ENCODE results near the gene RAPGEF2. TPM values are rescaled to one million over a fixed set of nuclear protein-coding genes. Genes with fewer than 3 reads are reported as not detected.
A peak's percentile ranks its signal among the peaks of the same experiment; 100 is the strongest.

RAPGEF2 gene, protein sequence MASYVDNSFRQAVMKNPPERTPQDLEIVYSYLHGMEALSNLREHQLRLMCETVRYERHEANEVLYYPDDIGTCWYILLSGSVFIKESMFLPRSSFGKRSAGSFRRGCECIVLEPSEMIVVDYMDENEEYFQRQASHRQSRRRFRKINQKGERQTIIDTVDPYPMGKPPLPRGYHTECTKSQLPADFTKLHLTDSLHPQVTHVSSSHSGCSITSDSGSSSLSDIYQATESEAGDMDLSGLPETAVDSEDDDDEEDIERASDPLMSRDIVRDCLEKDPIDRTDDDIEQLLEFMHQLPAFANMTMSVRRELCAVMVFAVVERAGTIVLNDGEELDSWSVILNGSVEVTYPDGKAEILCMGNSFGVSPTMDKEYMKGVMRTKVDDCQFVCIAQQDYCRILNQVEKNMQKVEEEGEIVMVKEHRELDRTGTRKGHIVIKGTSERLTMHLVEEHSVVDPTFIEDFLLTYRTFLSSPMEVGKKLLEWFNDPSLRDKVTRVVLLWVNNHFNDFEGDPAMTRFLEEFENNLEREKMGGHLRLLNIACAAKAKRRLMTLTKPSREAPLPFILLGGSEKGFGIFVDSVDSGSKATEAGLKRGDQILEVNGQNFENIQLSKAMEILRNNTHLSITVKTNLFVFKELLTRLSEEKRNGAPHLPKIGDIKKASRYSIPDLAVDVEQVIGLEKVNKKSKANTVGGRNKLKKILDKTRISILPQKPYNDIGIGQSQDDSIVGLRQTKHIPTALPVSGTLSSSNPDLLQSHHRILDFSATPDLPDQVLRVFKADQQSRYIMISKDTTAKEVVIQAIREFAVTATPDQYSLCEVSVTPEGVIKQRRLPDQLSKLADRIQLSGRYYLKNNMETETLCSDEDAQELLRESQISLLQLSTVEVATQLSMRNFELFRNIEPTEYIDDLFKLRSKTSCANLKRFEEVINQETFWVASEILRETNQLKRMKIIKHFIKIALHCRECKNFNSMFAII (N-terminal part only)
- total RNA-seq (2021; fragmentation: NEBNext Ultra II Directional; extraction: Animal tissue kit (Norgen Biotek cat#: 25700)): 42.9 and 48.6 TPM in 2 replicates
- 16.7 and 24.4 TPM in 2 replicates for polyA plus RNA-seq (2011; rRNA removed)
- 23.7 TPM for polyA plus RNA-seq (2011; cell fraction: cytosol; rRNA removed)
- polyA plus RNA-seq (2011; cell fraction: nucleus; rRNA removed): 33.0 TPM
- 23.2 to 31.0 TPM (median 29.9 TPM) in 4 replicates for polyA plus RNA-seq (2012, experiment 1 of 2)
- 1.7 TPM for polyA plus RNA-seq (2012, experiment 2 of 2)
- 24.0 TPM for polyA plus RNA-seq (2013, experiment 1 of 2)
- 27.4 TPM for polyA plus RNA-seq (2013, experiment 2 of 2)
- polyA minus RNA-seq (2011; rRNA and poly(A)+ RNA removed): 84.3 and 118 TPM in 2 replicates
- 33.5 TPM for polyA minus RNA-seq (2011; cell fraction: cytosol; rRNA and poly(A)+ RNA removed)
- 76.8 TPM for polyA minus RNA-seq (2011; cell fraction: nucleus; rRNA and poly(A)+ RNA removed)
- long read RNA-seq, experiment 1, partial matches to known transcripts: 22 of 26 reads
- long read RNA-seq, experiment 1, other reads (novel, unspliced or antisense): 4 of 26 reads
- long read RNA-seq, experiment 2, partial matches to known transcripts: 0 of 3 reads
- long read RNA-seq, experiment 2, other reads (novel, unspliced or antisense): 3 of 3 reads

DNA sequence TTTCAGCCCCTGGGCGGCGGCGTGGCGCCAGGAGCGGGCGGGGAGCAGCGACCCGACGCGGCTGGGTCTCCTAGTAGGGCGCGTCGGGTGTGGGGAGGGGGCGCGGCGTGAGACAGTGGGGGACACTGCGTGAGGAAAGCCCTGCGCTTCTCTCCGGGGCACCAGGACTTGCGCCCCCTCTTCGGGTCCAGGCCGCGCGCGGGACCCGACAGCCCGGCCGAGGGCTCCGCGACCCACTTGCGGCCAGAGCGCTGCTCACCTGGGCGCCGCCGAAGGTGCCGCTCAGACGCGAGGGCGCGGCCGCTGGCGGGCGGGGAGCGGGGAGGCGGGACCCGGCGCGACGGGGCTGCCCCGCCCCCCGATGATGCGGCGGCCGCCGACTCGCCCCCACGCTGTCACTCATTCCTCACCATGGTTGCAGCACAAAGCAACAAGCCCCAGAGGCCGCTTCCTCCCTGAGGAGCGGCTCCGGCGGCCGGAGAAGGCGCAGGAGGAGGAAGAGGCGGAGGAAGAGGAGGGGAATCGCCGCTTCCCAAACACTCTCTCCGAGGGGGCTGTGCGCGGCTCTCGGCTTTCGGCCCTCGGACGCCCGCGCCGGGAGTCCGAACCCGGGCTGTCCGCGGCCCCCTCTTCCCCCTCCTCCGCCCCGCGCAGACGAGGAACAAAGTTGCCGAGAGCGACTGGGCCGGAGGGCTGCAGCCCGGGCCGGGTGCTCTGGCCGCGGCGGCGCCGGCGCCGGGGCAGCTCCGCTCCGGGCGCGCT, at the start of gene RAPGEF2:
TSS of gene RAPGEF2 (plus strand) at position 458 of the 762 bp plus-strand sequence. CDS start 1,084 bp downstream, outside the sequence.
- Histone ChIP-seq H3K4me1 (replicated peaks in 1 of 4; ENCODE audit: control insufficient read depth in 3 of 4, insufficient read depth in 4 of 4, low read length in 3 of 4) (peaks cover 3 to 8% (median 4%) of the 10 kb centered on the region in 4 experiments; a peak in 4 of 7 replicates), H3K79me1 (ENCODE audit: low read depth, low read length) (no peaks in the 10 kb centered on the region), H2BK5ac (ENCODE audit: low read depth, low read length) (peak within 1 kb of the TSS; percentile 14; the same call in 1 of the 2 replicates), H3K23ac (ENCODE audit: insufficient read length) (no peak within 1 kb of the TSS), H3K56ac (replicated peaks; ENCODE audit: insufficient read length, low read depth, low read length) (peak within 1 kb of the TSS; percentile 39), H3K27me3 (replicated peaks in 1 of 4; ENCODE audit: control insufficient read depth in 3 of 4, extremely low read depth in 1 of 4, insufficient read depth in 3 of 4, low read length in 3 of 4) (0 out of 7 replicates have a peak, but pooled peaks cover 0 to 11% (median 0%) of the 10 kb centered on the region in 4 experiments), H3K9ac (replicated peaks in 1 of 4; ENCODE audit: extremely low read depth in 1 of 4, low read depth in 3 of 4, low read length in 3 of 4) (peak within 1 kb of the TSS; percentile 39 to 89 (median 72)), H4K8ac (ENCODE audit: extremely low read depth, insufficient read depth, low read length) (peak within 1 kb of the TSS; percentile 84; the same call in 1 of the 2 replicates), H3K79me2 (ENCODE audit: control insufficient read depth in 1 of 2, insufficient read depth in 2 of 2, low read length in 2 of 2) (peaks cover 4 to 37% of the 10 kb centered on the region in 2 experiments; a peak in 3 of 4 replicates), H3K27ac (ENCODE audit: low read depth, low read length) (peak within 1 kb of the TSS; percentile 47; the same call in 1 of the 2 replicates), H3K18ac (ENCODE audit: extremely low read depth, low read length) (peak within 1 kb of the TSS; percentile 52; the same call in 1 of the 2 replicates), H3K36me3 (ENCODE audit: control insufficient read depth in 2 of 4, insufficient read depth in 4 of 4, low read length in 3 of 4) (no peaks in the 10 kb centered on the region), H4K5ac (ENCODE audit: insufficient read length, low read depth, low read length) (peak within 1 kb of the TSS; percentile 47), H2BK20ac (ENCODE audit: low read length) (no peak within 1 kb of the TSS), H3K9me3 (ENCODE audit: insufficient read depth in 2 of 2, low read depth in 1 of 2, low read length in 1 of 2) (no peaks in the 10 kb centered on the region), H2BK120ac (replicated peaks; ENCODE audit: low read depth, low read length) (no peak within 1 kb of the TSS), H2BK12ac (ENCODE audit: low read depth, low read length) (no peak within 1 kb of the TSS), H4K20me1 (replicated peaks in 1 of 2; ENCODE audit: control insufficient read depth in 1 of 2, insufficient read depth in 2 of 2, low read length in 2 of 2) (peaks cover 15 to 16% of the 10 kb centered on the region in 2 experiments), H2BK15ac (ENCODE audit: low read length) (no peak within 1 kb of the TSS), H3K4me3 (ENCODE audit: extremely low read depth in 1 of 4, insufficient read depth in 2 of 4, low read depth in 3 of 4, low read length in 4 of 4) (peak within 1 kb of the TSS; percentile 74 to 99 (median 88)), H3K4ac (replicated peaks; ENCODE audit: insufficient read length, low read depth, low read length) (no peak within 1 kb of the TSS), H2AK5ac (ENCODE audit: low read depth, low read length) (no peak within 1 kb of the TSS), H4K91ac (replicated peaks; ENCODE audit: insufficient read length, low read length) (peak within 1 kb of the TSS; percentile 44), H2AFZ (ENCODE audit: low read length) (peak within 1 kb of the TSS; percentile 70; the same call in 1 of the 2 replicates), H3K14ac (ENCODE audit: insufficient read length) (no peak within 1 kb of the TSS), H3K4me2 (ENCODE audit: insufficient read depth in 1 of 2, low read depth in 2 of 2, low read length in 2 of 2) (peak within 1 kb of the TSS; percentile 88 to 90), H3K23me2 (ENCODE audit: low read depth, low read length) (peaks cover 15% of the 10 kb centered on the region; the same call in 1 of the 2 replicates)
- ChIA-PET POLR2A (ENCODE audit: partially characterized antibody) (interaction anchor here (0.6 to 1.5 kb wide), 6 partner anchors 10 to 86 kb away, joined by 3 read pairs; no protein-coding TSS in a partner anchor), CTCF (ENCODE audit: partially characterized antibody) (interaction anchor here (1.3 kb wide), 1 partner anchor 242 kb away, joined by 3 read pairs; no protein-coding TSS in a partner anchor)
- WGBS, 2 experiments (ENCODE audit: extremely low coverage in 1 of 2, insufficient coverage in 1 of 2, insufficient read length in 1 of 2, insufficient replicate concordance in 2 of 2, low coverage in 1 of 2, low lambda C conversion rate in 2 of 2, missing lambda C conversion rate in 1 of 2): 2% methylated on average over 54 of the region's 100 CpGs; no CpG with 5 or more reads in 1 of the 2 experiments
- DNase-seq (ENCODE audit: low read depth in 1 of 2, low spot score in 2 of 2) (peak; percentile 83 to 91), FAIRE-seq (no peak)
- TF ChIP-seq TEAD4 (IDR thresholded peaks at IDR 0.05; ENCODE audit: low read depth, low read length): no peak
- TF ChIP-seq, protein P1, sequence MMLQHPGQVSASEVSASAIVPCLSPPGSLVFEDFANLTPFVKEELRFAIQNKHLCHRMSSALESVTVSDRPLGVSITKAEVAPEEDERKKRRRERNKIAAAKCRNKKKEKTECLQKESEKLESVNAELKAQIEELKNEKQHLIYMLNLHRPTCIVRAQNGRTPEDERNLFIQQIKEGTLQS (IDR thresholded peaks at IDR 0.05; ENCODE audit: insufficient read depth, low read depth, low read length): no peak
- TF ChIP-seq RBBP5 (IDR thresholded peaks at IDR 0.05; ENCODE audit: borderline replicate concordance, low read depth, low read length): peak; percentile 54; the same call in 1 of the 2 replicates

Data from H1 (cell line).